ENCODE data around the gene KASH5. TPM values are rescaled to one million over a fixed set of nuclear protein-coding genes. Genes with fewer than 3 reads are reported as not detected.

KASH5 gene
- total and polyA plus RNA-seq, 2 of the 8 experiments (the other 6 are each of a cell fraction or from before 2014, with no cell fraction given) = 0.05 to 0.19 TPM

- TF ChIP-seq JUN (IDR thresholded peaks at IDR 0.05; ENCODE audit: low read depth, low read length) = no peak
- no peak for TF ChIP-seq TAF1 (IDR thresholded peaks at IDR 0.05; ENCODE audit: low read depth, low read length)
- TF ChIP-seq HDAC6 (IDR thresholded peaks at IDR 0.05; ENCODE audit: low read depth, low read length) = no peak
- no peak for TF ChIP-seq ASH2L (IDR thresholded peaks at IDR 0.05; ENCODE audit: low read length)
These were observed 74.4 kb downstream of the KASH5 start (continued) for GRCh38 chr19:49462492-49462891.
